HEK293T (cell line): ENCODE measurements around the gene WDTC1.

Experiments used
- BHLHE40 ChIP-seq: fragments of 450-650 bp; IDR thresholded peaks from 2 replicates; pipeline ENCODE4 v1.6.1; 2016; ENCODE audit warnings: mild to moderate bottlenecking, moderate library complexity, borderline replicate concordance
- CTBP1 ChIP-seq: fragments of 450-650 bp; IDR thresholded peaks from 2 replicates; pipeline ENCODE4 v1.6.1; 2016; ENCODE audit warnings: borderline replicate concordance
- ELF4 ChIP-seq: fragments of 450-650 bp; IDR thresholded peaks from 2 replicates; pipeline ENCODE4 v1.6.1; 2017; ENCODE audit warnings: antibody characterized with exemption
- FOXA1 ChIP-seq: fragments of 450-650 bp; IDR thresholded peaks from 2 replicates; pipeline ENCODE4 v1.6.1; 2016; ENCODE audit warnings: mild to moderate bottlenecking
- FOXK2 ChIP-seq: fragments of 450-650 bp; IDR thresholded peaks from 2 replicates; pipeline ENCODE4 v1.6.1; 2016; ENCODE audit warnings: mild to moderate bottlenecking
- FOXM1 ChIP-seq: fragments of 450-650 bp; IDR thresholded peaks from 2 replicates; pipeline ENCODE4 v1.6.1; 2017; ENCODE audit warnings: mild to moderate bottlenecking, borderline replicate concordance
- HDGF ChIP-seq: fragments of 450-650 bp; IDR thresholded peaks from 2 replicates; pipeline ENCODE4 v1.6.1; 2017; ENCODE audit warnings: antibody characterized with exemption, borderline replicate concordance
- L3MBTL2 ChIP-seq: fragments of 450-650 bp; conservative IDR thresholded peaks from 2 replicates; pipeline ENCODE4 v1.6.1; 2016; ENCODE audit warnings: mild to moderate bottlenecking
- LEF1 ChIP-seq: fragments of 450-650 bp; IDR thresholded peaks from 2 replicates; pipeline ENCODE4 v1.6.1; 2017; ENCODE audit warnings: mild to moderate bottlenecking, borderline replicate concordance
- SP1 ChIP-seq: fragments of 450-650 bp; IDR thresholded peaks from 2 replicates; pipeline ENCODE4 v1.6.1; 2017
- SUZ12 ChIP-seq: fragments of 450-650 bp; IDR thresholded peaks from 2 replicates; pipeline ENCODE4 v1.6.1; 2016; ENCODE audit warnings: mild to moderate bottlenecking
- TARDBP ChIP-seq: fragments of 450-650 bp; IDR thresholded peaks from 2 replicates; pipeline ENCODE4 v1.6.1; 2016
- TF ChIP-seq, protein P1 (sequence below): fragments of 450-650 bp; IDR thresholded peaks from 2 replicates; pipeline ENCODE4 v1.6.1; 2016

DNA sequence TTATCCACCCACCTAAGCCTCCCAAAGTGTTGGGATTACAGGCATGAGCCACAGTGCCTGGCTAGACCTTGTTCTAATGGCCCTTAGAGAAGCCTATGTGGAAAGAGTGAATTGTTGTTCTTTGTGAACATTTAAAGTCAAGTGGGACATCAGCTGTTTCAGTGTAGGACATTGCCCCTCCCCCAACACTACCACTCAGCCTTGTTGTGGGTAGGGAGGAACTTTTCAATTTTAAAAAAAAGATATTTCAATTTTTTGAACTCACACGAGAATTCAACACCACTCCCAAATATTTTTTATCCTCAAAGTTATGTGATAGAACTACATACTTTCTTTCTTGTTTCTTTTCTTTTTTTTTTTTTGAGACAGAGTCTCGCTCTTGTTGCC, 50.8 kb downstream of the WDTC1 start:
- TF ChIP-seq TARDBP (no peak), FOXK2 (no peak), BHLHE40 (no peak), CTBP1 (no peak), FOXA1 (no peak), ELF4 (no peak), SUZ12 (no peak), LEF1 (no peak), SP1 (no peak), FOXM1 (no peak), L3MBTL2 (no peak), HDGF (no peak)
- TF ChIP-seq, protein P1, sequence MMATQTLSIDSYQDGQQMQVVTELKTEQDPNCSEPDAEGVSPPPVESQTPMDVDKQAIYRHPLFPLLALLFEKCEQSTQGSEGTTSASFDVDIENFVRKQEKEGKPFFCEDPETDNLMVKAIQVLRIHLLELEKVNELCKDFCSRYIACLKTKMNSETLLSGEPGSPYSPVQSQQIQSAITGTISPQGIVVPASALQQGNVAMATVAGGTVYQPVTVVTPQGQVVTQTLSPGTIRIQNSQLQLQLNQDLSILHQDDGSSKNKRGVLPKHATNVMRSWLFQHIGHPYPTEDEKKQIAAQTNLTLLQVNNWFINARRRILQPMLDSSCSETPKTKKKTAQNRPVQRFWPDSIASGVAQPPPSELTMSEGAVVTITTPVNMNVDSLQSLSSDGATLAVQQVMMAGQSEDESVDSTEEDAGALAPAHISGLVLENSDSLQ = no peak
